Activated naive CD4-positive, alpha-beta T cell treated with anti-CD3 and anti-CD28 coated beads, Interleukin-2, amount 10 ng/mL, durations not matched to agents 7 days and 5 days (primary cell): ENCODE data around the gene SEMA4A.

Source experiments
- CTCF ChIA-PET: fragments of 350-600 bp; sonication (Branson Sonifier 250); formaldehyde crosslinking; loops from one replicate; lab custom pipeline; 2021; ENCODE audit warnings: antibody characterized with exemption; lab: Charles Lee
- DNase-seq: peaks from one replicate; pipeline ENCODE4 v3.0.0-alpha.2; 2020
- H3K27ac Mint-ChIP-seq: one replicate; pipeline ENCODE4 v1.8.0; 2021; ENCODE audit warnings: mild to moderate bottlenecking, moderate library complexity, mixed read lengths
- H3K27me3 Mint-ChIP-seq: one replicate; pipeline ENCODE4 v1.8.0; 2021; ENCODE audit warnings: mild to moderate bottlenecking, mixed read lengths
- H3K36me3 Mint-ChIP-seq: one replicate; pipeline ENCODE4 v1.8.0; 2021; ENCODE audit warnings: mixed read lengths
- H3K4me1 Mint-ChIP-seq: one replicate; pipeline ENCODE4 v1.8.0; 2021; ENCODE audit warnings: mixed read lengths
- H3K4me3 Mint-ChIP-seq: one replicate; pipeline ENCODE4 v1.8.0; 2021; ENCODE audit warnings: mild to moderate bottlenecking, moderate library complexity, mixed read lengths
- H3K9me3 Mint-ChIP-seq: one replicate; pipeline ENCODE4 v1.8.0; 2021; ENCODE audit warnings: mixed read lengths

The SEMA4A gene

DNA sequence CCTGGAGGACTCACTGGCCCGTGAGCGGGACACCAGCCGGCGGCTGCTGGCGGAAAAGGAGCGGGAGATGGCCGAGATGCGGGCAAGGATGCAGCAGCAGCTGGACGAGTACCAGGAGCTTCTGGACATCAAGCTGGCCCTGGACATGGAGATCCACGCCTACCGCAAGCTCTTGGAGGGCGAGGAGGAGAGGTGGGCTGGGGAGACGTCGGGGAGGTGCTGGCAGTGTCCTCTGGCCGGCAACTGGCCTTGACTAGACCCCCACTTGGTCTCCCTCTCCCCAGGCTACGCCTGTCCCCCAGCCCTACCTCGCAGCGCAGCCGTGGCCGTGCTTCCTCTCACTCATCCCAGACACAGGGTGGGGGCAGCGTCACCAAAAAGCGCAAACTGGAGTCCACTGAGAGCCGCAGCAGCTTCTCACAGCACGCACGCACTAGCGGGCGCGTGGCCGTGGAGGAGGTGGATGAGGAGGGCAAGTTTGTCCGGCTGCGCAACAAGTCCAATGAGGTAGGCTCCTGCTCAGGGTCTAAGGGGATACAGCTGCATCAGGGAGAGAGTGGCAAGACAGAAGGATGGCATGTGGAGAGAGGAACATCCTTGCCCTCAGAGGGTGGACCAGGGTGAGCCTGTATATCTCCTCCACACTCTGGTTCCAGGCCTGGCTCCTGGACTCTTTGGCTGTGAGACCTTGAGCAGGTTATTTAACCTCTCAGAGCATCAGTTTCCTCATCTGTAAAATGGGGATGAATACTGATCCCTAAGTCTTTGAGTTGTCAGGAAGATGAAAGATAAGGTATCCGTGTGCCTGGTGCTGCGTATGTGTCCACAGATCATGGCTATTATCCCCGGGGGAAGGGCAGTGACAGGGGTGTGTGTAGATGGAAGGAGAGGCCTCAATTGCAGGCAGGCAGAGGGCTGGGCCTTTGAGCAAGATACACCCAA lies 17.2 kb upstream of the SEMA4A start:
- no peaks in the 10 kb centered on the region for H3K4me1 Mint-ChIP-seq
- CTCF ChIA-PET, result interaction anchor here (0.8 to 13.8 kb wide), 4 partner anchors 41 to 185 kb away, joined by 3 to 668 read pairs (median 5); no protein-coding TSS in a partner anchor
- H3K9me3 Mint-ChIP-seq, result no peaks in the 10 kb centered on the region
- H3K4me3 Mint-ChIP-seq, result no peak overlapping the region
- DNase-seq, result no peak
- no peaks in the 10 kb centered on the region for H3K36me3 Mint-ChIP-seq
- no peak overlapping the region for H3K27ac Mint-ChIP-seq
- peaks cover 29% of the 10 kb centered on the region for H3K27me3 Mint-ChIP-seq

DNA sequence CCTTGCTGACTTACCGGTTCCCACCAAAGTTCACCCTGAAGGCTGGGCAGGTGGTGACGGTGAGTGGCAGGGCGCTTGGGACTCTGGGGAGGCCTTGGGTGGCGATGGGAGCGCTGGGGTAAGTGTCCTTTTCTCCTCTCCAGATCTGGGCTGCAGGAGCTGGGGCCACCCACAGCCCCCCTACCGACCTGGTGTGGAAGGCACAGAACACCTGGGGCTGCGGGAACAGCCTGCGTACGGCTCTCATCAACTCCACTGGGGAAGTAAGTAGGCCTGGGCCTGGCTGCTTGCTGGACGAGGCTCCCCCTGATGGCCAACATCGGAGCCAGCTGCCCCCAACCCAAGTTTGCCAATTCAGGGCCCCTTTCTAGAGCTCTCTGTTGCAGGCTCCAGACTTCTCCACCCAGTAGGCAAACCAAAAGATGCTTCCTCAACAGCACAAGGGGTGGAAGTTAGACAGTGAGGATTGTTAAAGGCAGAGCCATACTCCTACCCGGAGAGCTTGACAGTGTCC lies 16.4 kb upstream of the SEMA4A start:
- Mint-ChIP-seq H3K9me3 (no peaks in the 10 kb centered on the region), H3K27ac (no peak overlapping the region), H3K36me3 (no peaks in the 10 kb centered on the region), H3K4me3 (no peak overlapping the region), H3K27me3 (peaks cover 29% of the 10 kb centered on the region), H3K4me1 (no peaks in the 10 kb centered on the region)
- CTCF ChIA-PET, result interaction anchor here (0.5 to 13.8 kb wide), 4 partner anchors 42 to 490 kb away, joined by 3 to 668 read pairs (median 4); no protein-coding TSS in a partner anchor
- DNase-seq, result no peak

DNA sequence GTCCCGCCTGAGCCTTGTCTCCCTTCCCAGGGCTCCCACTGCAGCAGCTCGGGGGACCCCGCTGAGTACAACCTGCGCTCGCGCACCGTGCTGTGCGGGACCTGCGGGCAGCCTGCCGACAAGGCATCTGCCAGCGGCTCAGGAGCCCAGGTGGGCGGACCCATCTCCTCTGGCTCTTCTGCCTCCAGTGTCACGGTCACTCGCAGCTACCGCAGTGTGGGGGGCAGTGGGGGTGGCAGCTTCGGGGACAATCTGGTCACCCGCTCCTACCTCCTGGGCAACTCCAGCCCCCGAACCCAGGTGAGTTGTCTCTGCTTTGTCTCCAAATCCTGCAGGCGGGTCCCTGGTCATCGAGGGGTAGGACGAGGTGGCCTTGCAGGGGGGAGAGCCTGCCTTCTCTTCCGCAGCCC lies 14.9 kb upstream of the SEMA4A start:
- no peaks in the 10 kb centered on the region for H3K36me3 Mint-ChIP-seq
- no peak overlapping the region for H3K4me3 Mint-ChIP-seq
- CTCF ChIA-PET, result interaction anchor here (13.8 kb wide), 1 partner anchor 44 kb away, joined by 668 read pairs; no protein-coding TSS in a partner anchor
- peaks cover 29% of the 10 kb centered on the region for H3K27me3 Mint-ChIP-seq
- H3K27ac Mint-ChIP-seq, result no peak overlapping the region
- no peak for DNase-seq
- no peaks in the 10 kb centered on the region for H3K9me3 Mint-ChIP-seq
- no peaks in the 10 kb centered on the region for H3K4me1 Mint-ChIP-seq

DNA sequence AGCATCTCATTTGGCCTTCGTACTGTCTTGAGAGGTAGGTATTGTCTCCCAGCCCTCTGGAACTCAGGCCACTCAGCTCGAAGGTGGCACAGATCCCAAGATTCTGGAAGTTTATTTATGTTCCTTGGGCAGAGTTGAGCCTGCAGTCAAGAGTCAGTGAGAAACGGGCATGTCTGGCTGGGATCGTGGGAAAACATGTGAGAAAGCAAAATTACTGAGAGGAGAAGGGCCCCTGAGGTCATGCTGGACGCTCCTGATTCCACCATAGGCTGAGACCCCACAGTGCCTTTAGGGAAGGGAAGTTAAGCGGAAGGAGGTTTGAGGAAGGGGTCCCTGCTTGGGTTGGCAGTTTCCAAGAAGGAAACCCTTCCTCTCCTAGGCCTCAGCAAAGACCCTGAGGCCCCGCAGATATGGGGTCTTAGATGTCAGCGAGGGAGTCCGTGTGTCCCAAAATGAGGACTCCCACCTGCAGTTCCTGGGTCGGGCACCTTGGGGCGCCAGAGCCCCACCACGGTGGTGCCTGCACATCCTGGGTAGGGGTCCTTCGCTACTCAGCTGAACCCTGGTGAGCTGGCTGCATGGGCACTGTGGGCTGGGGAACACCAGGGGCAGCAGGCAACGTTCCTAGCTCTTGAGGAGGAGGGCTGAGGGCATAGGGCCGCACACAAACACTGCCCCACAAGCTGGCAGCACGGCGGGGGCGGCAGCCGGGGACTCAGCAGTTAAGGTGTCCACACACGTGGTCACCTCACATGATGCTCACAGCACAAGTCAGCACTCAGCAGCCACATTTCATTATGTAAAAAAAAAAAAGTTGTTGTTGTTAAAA lies 12.3 kb upstream of the SEMA4A start:
- no peak overlapping the region for H3K27ac Mint-ChIP-seq
- peaks cover 3% of the 10 kb centered on the region for H3K4me1 Mint-ChIP-seq
- CTCF ChIA-PET, result interaction anchor here (0.8 to 18.2 kb wide), 22 partner anchors 9 to 305 kb away, joined by 3 to 315 read pairs (median 4); partner anchors contain the start of gene BGLAP
- DNase-seq, result peak; percentile 55
- H3K4me3 Mint-ChIP-seq, result no peak overlapping the region
- H3K36me3 Mint-ChIP-seq, result no peaks in the 10 kb centered on the region
- no peaks in the 10 kb centered on the region for H3K9me3 Mint-ChIP-seq
- peaks cover 13% of the 10 kb centered on the region for H3K27me3 Mint-ChIP-seq

DNA sequence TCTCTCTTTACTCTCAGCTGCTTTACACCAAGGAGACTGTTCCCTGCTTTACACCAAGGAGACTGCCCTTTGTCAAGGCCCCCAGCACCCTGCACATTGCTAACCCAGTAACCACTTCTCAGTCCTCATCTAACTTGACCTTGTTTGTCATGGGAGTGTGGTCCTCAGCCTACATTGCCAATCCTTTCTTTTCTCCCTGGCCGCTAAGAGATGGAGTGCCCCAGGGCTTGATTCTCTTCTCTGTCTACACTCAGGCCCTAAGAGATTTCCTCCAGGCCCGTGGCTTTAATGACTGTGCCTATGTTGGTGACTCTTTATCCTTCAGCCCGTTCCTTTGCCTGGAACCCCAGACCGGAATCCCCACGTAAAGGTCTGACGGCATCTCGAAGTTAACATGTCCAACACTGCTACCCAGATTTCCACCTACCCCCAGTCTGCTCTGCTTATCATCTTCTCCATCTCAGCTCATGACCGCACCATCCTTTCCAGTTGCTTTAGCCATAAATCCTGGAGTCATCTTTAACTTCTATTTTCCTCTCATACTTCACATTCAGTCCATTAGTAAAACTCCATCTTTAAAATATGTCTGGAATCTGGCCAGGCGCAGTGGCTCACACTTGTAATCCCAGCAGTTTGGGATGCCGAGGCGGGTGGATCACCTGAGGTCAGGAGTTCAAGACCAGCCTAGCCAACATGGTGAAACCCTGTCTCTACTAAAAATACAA lies 9.5 kb upstream of the SEMA4A start:
- DNase-seq, result no peak
- H3K27ac Mint-ChIP-seq, result no peak overlapping the region
- no peaks in the 10 kb centered on the region for H3K36me3 Mint-ChIP-seq
- CTCF ChIA-PET, result interaction anchor here (0.7 to 18.2 kb wide), 6 partner anchors 15 to 174 kb away, joined by 3 to 315 read pairs (median 12); no protein-coding TSS in a partner anchor
- H3K4me3 Mint-ChIP-seq, result no peak overlapping the region
- H3K9me3 Mint-ChIP-seq, result no peaks in the 10 kb centered on the region
- peaks cover 9% of the 10 kb centered on the region for H3K27me3 Mint-ChIP-seq
- H3K4me1 Mint-ChIP-seq, result peaks cover 25% of the 10 kb centered on the region

DNA sequence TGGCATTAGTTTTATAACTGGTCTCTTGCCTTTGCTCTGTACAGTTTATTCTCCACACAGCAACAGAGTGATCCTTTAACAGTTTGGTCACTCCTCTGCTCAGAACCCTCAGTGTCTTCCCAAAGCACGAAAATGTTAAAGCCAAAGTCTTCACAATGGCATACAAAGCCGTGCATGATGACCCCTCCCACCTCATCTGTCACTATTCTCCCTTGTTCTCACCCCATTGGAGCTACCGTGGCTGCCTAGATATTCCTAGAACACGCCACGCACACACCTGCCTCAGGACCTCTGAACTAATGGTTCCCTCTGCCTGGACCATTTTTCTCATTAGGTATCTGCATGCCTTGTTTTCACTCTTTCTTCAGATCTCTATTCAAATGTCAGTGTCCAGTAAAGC lies 8.6 kb upstream of the SEMA4A start:
- Mint-ChIP-seq H3K4me3 (no peak overlapping the region), H3K27me3 (peaks cover 2% of the 10 kb centered on the region), H3K36me3 (no peaks in the 10 kb centered on the region), H3K4me1 (peaks cover 29% of the 10 kb centered on the region), H3K9me3 (no peaks in the 10 kb centered on the region), H3K27ac (no peak overlapping the region)
- CTCF ChIA-PET, result interaction anchor here (3.5 to 18.2 kb wide), 3 partner anchors 15 to 173 kb away, joined by 14 to 315 read pairs (median 73); no protein-coding TSS in a partner anchor
- no peak for DNase-seq

DNA sequence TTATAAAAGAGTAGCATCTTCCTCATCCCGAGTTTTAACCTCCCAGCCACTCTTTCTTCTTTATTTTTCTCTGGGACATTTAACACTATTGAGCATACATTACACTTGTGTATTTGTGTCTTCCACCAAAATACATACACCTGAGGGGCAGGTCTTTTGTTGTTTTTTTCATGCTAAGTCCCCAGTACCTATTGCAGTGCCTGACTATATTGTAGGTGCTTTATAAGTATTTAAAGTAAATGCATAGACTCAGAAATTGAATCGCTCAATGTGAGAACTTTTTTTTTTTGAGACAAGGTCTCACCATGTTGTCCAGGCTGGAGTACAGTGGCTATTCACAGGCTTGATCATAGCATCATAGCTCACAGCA lies 7.8 kb upstream of the SEMA4A start:
- no peak for DNase-seq
- Mint-ChIP-seq H3K27ac (no peak overlapping the region), H3K4me3 (no peak overlapping the region), H3K9me3 (no peaks in the 10 kb centered on the region), H3K36me3 (no peaks in the 10 kb centered on the region), H3K27me3 (no peaks in the 10 kb centered on the region), H3K4me1 (peaks cover 29% of the 10 kb centered on the region)
- CTCF ChIA-PET, result interaction anchor here (0.6 to 18.2 kb wide), 15 partner anchors 14 to 303 kb away, joined by 3 to 315 read pairs (median 4); no protein-coding TSS in a partner anchor

DNA sequence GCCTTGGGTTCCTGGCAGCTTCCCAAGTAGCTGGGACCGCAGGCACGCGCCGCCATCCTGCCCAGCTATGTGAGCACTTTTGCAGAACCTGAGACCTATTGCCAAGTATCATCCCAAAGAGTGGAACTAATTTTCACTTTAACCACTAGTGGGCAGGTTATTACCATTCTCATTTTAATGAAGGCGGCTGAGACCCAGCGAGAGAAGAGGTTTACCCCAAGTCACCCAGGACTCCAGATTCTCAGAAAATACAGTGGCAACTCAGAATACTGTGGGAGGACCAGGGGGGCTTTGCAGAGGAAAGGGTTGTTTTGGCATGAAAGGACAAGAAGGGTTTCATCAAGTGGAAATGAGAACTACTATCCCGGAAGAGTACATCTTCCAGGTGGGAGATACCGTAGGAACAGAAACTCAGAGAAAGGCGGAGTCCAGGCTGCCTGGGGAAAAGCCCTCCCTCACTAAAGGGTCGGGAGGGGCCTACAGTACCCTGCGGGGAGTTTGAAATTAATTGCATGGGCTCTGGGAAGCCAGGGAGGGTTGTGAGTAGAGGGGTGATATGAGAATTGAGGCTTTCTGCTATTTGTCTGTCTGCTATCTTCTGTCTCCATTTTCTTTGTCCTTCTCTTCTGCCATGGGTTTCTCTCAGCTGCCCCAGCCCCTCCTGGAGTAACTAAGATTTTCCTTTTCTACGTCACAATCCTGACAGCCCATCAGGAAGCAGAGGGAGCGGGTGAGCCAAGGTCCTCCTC lies 7.2 kb upstream of the SEMA4A start:
- H3K9me3 Mint-ChIP-seq, result no peaks in the 10 kb centered on the region
- no peaks in the 10 kb centered on the region for H3K27me3 Mint-ChIP-seq
- peak overlapping the region; percentile 70 for H3K27ac Mint-ChIP-seq
- peak overlapping the region; percentile 4 for H3K4me3 Mint-ChIP-seq
- CTCF ChIA-PET, result interaction anchor here (0.6 to 18.2 kb wide), 17 partner anchors 14 to 303 kb away, joined by 3 to 315 read pairs (median 4); no protein-coding TSS in a partner anchor
- peak; percentile 59 for DNase-seq
- peaks cover 29% of the 10 kb centered on the region for H3K4me1 Mint-ChIP-seq
- H3K36me3 Mint-ChIP-seq, result no peaks in the 10 kb centered on the region

DNA sequence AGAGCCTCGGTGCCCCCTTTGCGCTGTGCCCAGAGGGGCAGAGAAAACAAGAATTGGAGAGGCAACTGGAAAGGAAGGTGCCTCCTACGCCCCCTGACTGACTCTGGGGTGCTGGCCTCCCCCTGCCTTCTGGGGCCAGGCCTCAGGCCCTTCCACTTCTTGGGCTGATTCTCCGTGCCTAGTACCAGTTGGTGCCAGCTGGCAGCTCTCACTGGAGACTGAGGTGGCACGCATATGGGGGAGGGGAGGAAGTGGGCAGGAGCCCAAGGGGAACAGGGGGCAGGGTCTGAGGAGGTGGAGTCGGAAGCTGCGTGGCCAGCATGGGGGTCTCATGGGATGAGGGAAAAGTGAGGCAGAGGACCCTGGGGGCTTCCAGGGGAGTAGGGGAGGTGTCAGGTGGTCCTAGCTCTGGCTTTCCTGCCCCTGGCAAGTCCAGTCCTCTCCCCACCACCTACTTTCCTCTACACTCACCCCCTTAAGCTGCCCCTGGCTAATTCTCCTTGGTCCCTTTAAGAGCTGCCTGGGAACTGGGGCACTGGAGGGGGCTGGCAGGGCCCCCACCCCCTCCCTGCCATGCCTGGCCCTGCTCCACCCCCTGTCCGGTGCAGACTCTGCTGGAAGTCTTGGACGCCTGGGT lies 6.5 kb upstream of the SEMA4A start:
- H3K9me3 Mint-ChIP-seq, result no peaks in the 10 kb centered on the region
- H3K36me3 Mint-ChIP-seq, result no peaks in the 10 kb centered on the region
- H3K27ac Mint-ChIP-seq, result no peak overlapping the region
- DNase-seq, result no peak
- no peak overlapping the region for H3K4me3 Mint-ChIP-seq
- peaks cover 29% of the 10 kb centered on the region for H3K4me1 Mint-ChIP-seq
- CTCF ChIA-PET, result interaction anchor here (0.6 to 18.2 kb wide), 10 partner anchors 13 to 239 kb away, joined by 3 to 315 read pairs (median 4); no protein-coding TSS in a partner anchor
- H3K27me3 Mint-ChIP-seq, result no peaks in the 10 kb centered on the region

DNA sequence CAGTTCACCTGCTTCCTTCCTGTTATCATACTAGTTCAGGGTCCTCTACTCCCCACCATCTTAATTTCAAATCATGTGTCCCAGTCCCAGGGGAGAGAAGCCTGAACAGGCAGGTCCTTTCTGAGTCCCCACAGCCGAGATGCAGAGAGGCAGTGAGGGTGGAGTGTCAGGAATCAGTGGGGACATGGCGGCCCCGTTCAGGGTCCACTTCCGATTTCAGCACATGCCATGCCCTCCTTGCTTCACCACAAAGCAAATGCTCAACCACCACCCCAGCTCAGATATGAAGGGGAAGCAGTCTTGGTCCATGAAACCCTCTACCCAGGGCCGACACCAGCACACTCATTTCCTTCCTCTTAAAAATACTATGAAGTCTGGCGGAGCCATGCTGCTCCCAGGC lies 5.2 kb upstream of the SEMA4A start:
- peaks cover 36% of the 10 kb centered on the region for H3K4me1 Mint-ChIP-seq
- no peaks in the 10 kb centered on the region for H3K36me3 Mint-ChIP-seq
- no peaks in the 10 kb centered on the region for H3K9me3 Mint-ChIP-seq
- H3K4me3 Mint-ChIP-seq, result no peak overlapping the region
- no peaks in the 10 kb centered on the region for H3K27me3 Mint-ChIP-seq
- no peak for DNase-seq
- peak overlapping the region; percentile 81 for H3K27ac Mint-ChIP-seq
- CTCF ChIA-PET, result interaction anchor here (3.6 to 18.2 kb wide), 3 partner anchors 50 to 170 kb away, joined by 20 to 315 read pairs (median 73); no protein-coding TSS in a partner anchor

DNA sequence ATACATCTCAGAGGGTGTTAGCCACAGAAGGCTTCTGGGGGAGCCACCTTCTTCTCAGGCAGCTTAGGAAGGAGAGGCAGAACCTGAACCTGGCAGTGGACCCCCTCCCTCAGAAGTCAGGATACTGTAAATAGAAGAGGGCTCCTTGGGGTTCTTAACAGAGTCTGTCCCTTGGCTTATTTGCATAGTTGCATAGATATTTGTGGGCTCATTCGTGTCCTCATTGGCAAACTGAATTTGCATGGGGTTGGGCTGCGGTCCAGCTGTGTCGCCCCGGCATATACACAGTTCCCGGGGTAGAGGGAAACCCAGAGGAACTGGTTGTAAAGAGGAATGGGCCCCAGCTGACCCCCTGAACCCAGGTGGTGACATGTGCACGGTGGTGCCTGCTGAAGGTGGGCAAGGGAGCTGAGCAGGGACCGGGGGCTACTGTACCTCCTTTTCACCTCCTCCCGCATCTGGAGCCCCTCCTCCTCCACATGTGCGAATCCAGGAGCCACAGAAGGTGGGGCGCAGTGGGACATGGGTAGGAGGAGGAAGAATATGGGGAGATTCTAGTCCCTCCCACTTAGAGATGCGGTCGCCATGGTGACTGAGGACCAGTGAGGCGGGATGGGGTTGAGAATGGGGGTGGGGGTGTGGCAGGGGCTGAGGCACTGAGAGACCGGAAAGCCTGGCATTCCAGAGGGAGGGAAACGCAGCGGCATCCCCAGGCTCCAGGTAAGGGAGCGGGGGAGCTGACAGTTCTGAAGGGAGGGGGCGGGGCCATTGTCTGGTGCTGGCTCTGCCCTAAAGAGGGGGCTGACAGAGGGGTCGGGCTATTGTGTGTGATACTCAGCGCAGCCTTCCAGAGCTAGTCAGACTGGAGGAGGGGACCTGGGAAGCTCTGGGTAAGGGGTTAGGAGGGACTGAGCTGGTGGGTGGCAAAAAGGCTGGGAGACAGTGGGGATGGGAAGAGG lies 3.7 kb upstream of the SEMA4A start:
- CTCF ChIA-PET, result interaction anchor here (0.6 to 18.2 kb wide), 3 partner anchors 9 to 77 kb away, joined by 3 to 315 read pairs (median 4); no protein-coding TSS in a partner anchor
- Mint-ChIP-seq H3K27ac (no peak overlapping the region), H3K27me3 (no peaks in the 10 kb centered on the region), H3K36me3 (no peaks in the 10 kb centered on the region), H3K4me1 (peaks cover 43% of the 10 kb centered on the region), H3K4me3 (no peak overlapping the region), H3K9me3 (no peaks in the 10 kb centered on the region)
- DNase-seq, result no peak
